ENCODE measurements around the gene PCNX2. TPM values are rescaled to one million over a fixed set of nuclear protein-coding genes. Genes with fewer than 3 reads are reported as not detected.

PCNX2 gene
- total and polyA plus RNA-seq, 2 donors (not counting 3 experiments of a cell fraction or from before 2014, with no cell fraction given) = 6.6 to 11.0 TPM

DNA sequence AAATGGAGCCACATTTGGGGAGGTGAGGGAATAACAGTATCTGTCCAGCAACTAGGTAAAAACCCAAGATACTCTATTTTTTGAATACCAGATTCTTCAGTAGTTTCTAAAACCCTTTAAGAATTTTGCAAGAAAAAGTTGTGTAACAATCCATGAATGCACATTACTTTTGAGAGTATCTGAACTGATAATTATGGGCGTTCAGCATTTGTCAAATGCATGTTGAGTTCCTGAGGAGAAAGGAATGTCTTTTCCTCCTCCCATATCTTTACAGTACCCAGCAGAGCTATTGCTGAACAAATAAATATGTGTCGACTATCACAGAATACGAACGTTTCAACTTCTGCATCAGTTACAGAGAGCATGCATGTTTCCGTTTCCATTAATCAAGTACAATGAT, 104.5 kb downstream of the PCNX2 start:
- no TSS peak for BruUV-seq (replicated peaks)
- no peaks in the 10 kb centered on the region for H3K9me3 ChIP-seq (replicated peaks; ENCODE audit: control insufficient read depth, insufficient read depth, low read length)

More for the DNA sequence above, 104.5 kb downstream of the PCNX2 start:
- H3K4me2 ChIP-seq (ENCODE audit: insufficient read depth, low read length) = no peak overlapping the region
- FAIRE-seq (no peak), DNase-seq (ENCODE audit: low read depth, low spot score) (no peak)
- no peak overlapping the region for H2AFZ ChIP-seq (ENCODE audit: low read depth, low read length)
- intact Hi-C loops (cut with micrococcal nuclease) = no loop called here
- no peaks in the 10 kb centered on the region for H3K4me1 ChIP-seq (ENCODE audit: control insufficient read depth, extremely low read depth, insufficient read depth, low read length)
- TF ChIP-seq, protein P1, sequence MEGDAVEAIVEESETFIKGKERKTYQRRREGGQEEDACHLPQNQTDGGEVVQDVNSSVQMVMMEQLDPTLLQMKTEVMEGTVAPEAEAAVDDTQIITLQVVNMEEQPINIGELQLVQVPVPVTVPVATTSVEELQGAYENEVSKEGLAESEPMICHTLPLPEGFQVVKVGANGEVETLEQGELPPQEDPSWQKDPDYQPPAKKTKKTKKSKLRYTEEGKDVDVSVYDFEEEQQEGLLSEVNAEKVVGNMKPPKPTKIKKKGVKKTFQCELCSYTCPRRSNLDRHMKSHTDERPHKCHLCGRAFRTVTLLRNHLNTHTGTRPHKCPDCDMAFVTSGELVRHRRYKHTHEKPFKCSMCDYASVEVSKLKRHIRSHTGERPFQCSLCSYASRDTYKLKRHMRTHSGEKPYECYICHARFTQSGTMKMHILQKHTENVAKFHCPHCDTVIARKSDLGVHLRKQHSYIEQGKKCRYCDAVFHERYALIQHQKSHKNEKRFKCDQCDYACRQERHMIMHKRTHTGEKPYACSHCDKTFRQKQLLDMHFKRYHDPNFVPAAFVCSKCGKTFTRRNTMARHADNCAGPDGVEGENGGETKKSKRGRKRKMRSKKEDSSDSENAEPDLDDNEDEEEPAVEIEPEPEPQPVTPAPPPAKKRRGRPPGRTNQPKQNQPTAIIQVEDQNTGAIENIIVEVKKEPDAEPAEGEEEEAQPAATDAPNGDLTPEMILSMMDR (IDR thresholded peaks at IDR 0.05; ENCODE audit: extremely low read depth in 1 of 2, insufficient read depth in 1 of 2, low read depth in 1 of 2, low read length in 2 of 2) = no peak
- no peak for TF ChIP-seq GATA2 (IDR thresholded peaks at IDR 0.05; ENCODE audit: insufficient read depth, insufficient read length, low read depth, low read length)
- no peak for TF ChIP-seq EZH2 (IDR thresholded peaks at IDR 0.05; ENCODE audit: borderline replicate concordance, low read depth, low read length, severe bottlenecking)
- TF ChIP-seq POLR2A (IDR thresholded peaks at IDR 0.05; ENCODE audit: low read depth, low read length) = no peak
- no peak for TF ChIP-seq MYC (IDR thresholded peaks at IDR 0.05; ENCODE audit: low read depth, low read length)
- TF ChIP-seq POLR2AphosphoS5 (IDR thresholded peaks at IDR 0.05; ENCODE audit: insufficient read depth, low read depth, low read length) = no peak
- no peak for TF ChIP-seq FOS (IDR thresholded peaks at IDR 0.05; ENCODE audit: borderline replicate concordance, insufficient read depth, low read length)
- TF ChIP-seq, protein P2, sequence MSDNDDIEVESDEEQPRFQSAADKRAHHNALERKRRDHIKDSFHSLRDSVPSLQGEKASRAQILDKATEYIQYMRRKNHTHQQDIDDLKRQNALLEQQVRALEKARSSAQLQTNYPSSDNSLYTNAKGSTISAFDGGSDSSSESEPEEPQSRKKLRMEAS (IDR thresholded peaks at IDR 0.05; ENCODE audit: insufficient read depth, insufficient read length) = no peak
- TF ChIP-seq JUN (IDR thresholded peaks at IDR 0.05; ENCODE audit: borderline replicate concordance, insufficient read depth, insufficient read length, low read depth) = no peak
- ChIA-PET CTCF (no interaction called here), POLR2A (no interaction called here)
- dilution Hi-C loops (cut with MboI; ENCODE audit: extremely low pct_ligation_motif_present, low sequenced_read_pairs) = no loop called here
- no peak overlapping the region for H3K27ac ChIP-seq (ENCODE audit: insufficient read depth, low read depth, low read length)
- H3K9ac ChIP-seq (replicated peaks; ENCODE audit: extremely low read depth, insufficient read depth, low read length) = no peak overlapping the region
- H3K4me3 ChIP-seq (replicated peaks in 1 of 3; ENCODE audit: insufficient read depth in 1 of 3, low read depth in 1 of 3, low read length in 3 of 3) = no peak overlapping the region
- H3K9me1 ChIP-seq (replicated peaks; ENCODE audit: control insufficient read depth, extremely low read depth, insufficient read depth, low read length) = no peaks in the 10 kb centered on the region
- no peaks in the 10 kb centered on the region for H3K79me2 ChIP-seq (ENCODE audit: control insufficient read depth, insufficient read depth, low read length)
- no peaks in the 10 kb centered on the region for H4K20me1 ChIP-seq (replicated peaks; ENCODE audit: control insufficient read depth, extremely low read depth, insufficient read depth, low read length)
- H3K36me3 ChIP-seq (ENCODE audit: control insufficient read depth in 2 of 2, extremely low read depth in 1 of 2, insufficient read depth in 2 of 2, low read length in 2 of 2) = no peaks in the 10 kb centered on the region
- no peaks in the 10 kb centered on the region for H3K27me3 ChIP-seq (ENCODE audit: control insufficient read depth in 2 of 2, insufficient read depth in 2 of 2, low read length in 2 of 2)
